ENCODE measurements around the gene LACRT.

DNA sequence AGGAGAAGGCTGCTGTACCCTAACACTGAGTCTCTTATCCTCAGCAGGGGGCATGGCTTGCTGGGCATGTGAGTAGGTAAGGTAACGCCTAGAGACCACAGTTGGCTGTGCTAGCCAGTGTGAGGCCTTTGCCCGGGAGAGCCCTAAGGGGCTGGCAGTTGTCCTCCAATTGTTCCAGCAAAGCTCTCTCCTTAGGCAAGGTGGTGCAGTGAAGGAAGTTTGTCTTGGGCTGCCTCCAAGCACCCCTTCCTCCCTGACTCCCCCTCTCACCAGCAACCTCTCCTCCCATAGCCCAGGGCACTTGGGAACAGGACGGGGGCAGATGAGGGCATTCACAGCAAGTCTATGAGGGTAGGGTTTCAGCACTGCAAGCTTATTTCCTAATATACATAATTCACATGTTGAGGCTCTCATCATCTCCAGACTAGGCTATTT is 23.0 kb downstream of the LACRT start:
- TF ChIP-seq, protein P1, sequence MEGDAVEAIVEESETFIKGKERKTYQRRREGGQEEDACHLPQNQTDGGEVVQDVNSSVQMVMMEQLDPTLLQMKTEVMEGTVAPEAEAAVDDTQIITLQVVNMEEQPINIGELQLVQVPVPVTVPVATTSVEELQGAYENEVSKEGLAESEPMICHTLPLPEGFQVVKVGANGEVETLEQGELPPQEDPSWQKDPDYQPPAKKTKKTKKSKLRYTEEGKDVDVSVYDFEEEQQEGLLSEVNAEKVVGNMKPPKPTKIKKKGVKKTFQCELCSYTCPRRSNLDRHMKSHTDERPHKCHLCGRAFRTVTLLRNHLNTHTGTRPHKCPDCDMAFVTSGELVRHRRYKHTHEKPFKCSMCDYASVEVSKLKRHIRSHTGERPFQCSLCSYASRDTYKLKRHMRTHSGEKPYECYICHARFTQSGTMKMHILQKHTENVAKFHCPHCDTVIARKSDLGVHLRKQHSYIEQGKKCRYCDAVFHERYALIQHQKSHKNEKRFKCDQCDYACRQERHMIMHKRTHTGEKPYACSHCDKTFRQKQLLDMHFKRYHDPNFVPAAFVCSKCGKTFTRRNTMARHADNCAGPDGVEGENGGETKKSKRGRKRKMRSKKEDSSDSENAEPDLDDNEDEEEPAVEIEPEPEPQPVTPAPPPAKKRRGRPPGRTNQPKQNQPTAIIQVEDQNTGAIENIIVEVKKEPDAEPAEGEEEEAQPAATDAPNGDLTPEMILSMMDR (conservative IDR thresholded peaks at IDR 0.05; ENCODE audit: low read length), result no peak
- TF ChIP-seq EZH2phosphoT487 (IDR thresholded peaks at IDR 0.05; ENCODE audit: borderline replicate concordance), result no peak
